DOHH2 (cell line): ENCODE results near the gene EEIG1.

Source experiments
- EZH2phosphoT487 ChIP-seq: fragments of 200-600 bp; sonication (generic); IDR thresholded peaks from 2 replicates; pipeline ENCODE4 v1.6.1; 2017; ENCODE audit warnings: borderline replicate concordance, mild to moderate bottlenecking, antibody characterized with exemption, low read length, moderate library complexity, mixed read lengths
- TF ChIP-seq, protein P1 (sequence below): fragments of 200-600 bp; sonication (generic); IDR thresholded peaks from one replicate; pipeline ENCODE4 v1.5.1; 2014; ENCODE audit warnings: antibody characterized with exemption, mild to moderate bottlenecking, low read depth, low read length; ENCODE audit not compliant: poor library complexity, severe bottlenecking

GRCh38 chr9:127975376-127976315 is 5.1 kb downstream of the EEIG1 start:
- TF ChIP-seq, protein P1, sequence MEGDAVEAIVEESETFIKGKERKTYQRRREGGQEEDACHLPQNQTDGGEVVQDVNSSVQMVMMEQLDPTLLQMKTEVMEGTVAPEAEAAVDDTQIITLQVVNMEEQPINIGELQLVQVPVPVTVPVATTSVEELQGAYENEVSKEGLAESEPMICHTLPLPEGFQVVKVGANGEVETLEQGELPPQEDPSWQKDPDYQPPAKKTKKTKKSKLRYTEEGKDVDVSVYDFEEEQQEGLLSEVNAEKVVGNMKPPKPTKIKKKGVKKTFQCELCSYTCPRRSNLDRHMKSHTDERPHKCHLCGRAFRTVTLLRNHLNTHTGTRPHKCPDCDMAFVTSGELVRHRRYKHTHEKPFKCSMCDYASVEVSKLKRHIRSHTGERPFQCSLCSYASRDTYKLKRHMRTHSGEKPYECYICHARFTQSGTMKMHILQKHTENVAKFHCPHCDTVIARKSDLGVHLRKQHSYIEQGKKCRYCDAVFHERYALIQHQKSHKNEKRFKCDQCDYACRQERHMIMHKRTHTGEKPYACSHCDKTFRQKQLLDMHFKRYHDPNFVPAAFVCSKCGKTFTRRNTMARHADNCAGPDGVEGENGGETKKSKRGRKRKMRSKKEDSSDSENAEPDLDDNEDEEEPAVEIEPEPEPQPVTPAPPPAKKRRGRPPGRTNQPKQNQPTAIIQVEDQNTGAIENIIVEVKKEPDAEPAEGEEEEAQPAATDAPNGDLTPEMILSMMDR, result no peak
- no peak for TF ChIP-seq EZH2phosphoT487
